H9 (cell line): ENCODE data around the gene GFPT1. TPM values are rescaled to one million over a fixed set of nuclear protein-coding genes. Genes with fewer than 3 reads are reported as not detected.

Experiments used
- DNase-seq: peaks from one replicate; pipeline ENCODE4 v3.0.0-alpha.2; 2017
- H2AFZ ChIP-seq: one replicate; pipeline ENCODE4 v1.6.1; 2013; ENCODE audit warnings: mild to moderate bottlenecking, low read length, control low read depth, moderate library complexity
- H2AK5ac ChIP-seq: 2 replicates; pipeline ENCODE4 v1.6.1; 2013; ENCODE audit warnings: low read length, control low read depth, mixed read lengths; ENCODE audit not compliant: insufficient read length
- H2BK120ac ChIP-seq: one replicate; pipeline ENCODE4 v1.6.1; 2013; ENCODE audit warnings: low read depth, mild to moderate bottlenecking, low read length, control low read depth, inconsistent platforms; ENCODE audit not compliant: poor library complexity, severe bottlenecking
- H2BK12ac ChIP-seq: 2 replicates; pipeline ENCODE4 v1.6.1; 2013; ENCODE audit warnings: low read length, control low read depth, mixed read lengths, low read depth; ENCODE audit not compliant: insufficient read length
- H2BK15ac ChIP-seq: 2 replicates; pipeline ENCODE4 v1.6.1; 2013; ENCODE audit warnings: low read depth, low read length, control low read depth
- H2BK20ac ChIP-seq: one replicate; pipeline ENCODE4 v1.6.1; 2013; ENCODE audit warnings: low read depth, mild to moderate bottlenecking, low read length, control low read depth, inconsistent platforms; ENCODE audit not compliant: poor library complexity, severe bottlenecking
- H2BK5ac ChIP-seq: 2 replicates; pipeline ENCODE4 v1.6.1; 2013; ENCODE audit warnings: low read length, control low read depth, mixed read lengths; ENCODE audit not compliant: insufficient read length
- H3K14ac ChIP-seq: 2 replicates; pipeline ENCODE4 v1.6.1; 2013; ENCODE audit warnings: low read length, control low read depth; ENCODE audit not compliant: insufficient read depth
- H3K18ac ChIP-seq: 2 replicates; pipeline ENCODE4 v1.6.1; 2013; ENCODE audit warnings: low read depth, mild to moderate bottlenecking, mixed read lengths, low read length, control low read depth; ENCODE audit not compliant: insufficient read length
- H3K23ac ChIP-seq: 2 replicates; pipeline ENCODE4 v1.6.1; 2013; ENCODE audit warnings: low read length, control low read depth, mixed read lengths, low read depth; ENCODE audit not compliant: insufficient read length
- H3K23me2 ChIP-seq: 2 replicates; pipeline ENCODE4 v1.6.1; 2013; ENCODE audit warnings: low read depth, mild to moderate bottlenecking, mixed read lengths, low read length, control low read depth; ENCODE audit not compliant: insufficient read length, poor library complexity, severe bottlenecking
- H3K27ac ChIP-seq: 2 replicates; pipeline ENCODE4 v1.5.1; 2013; ENCODE audit warnings: low read length, control low read depth, mixed read lengths, low read depth; ENCODE audit not compliant: insufficient read length
- H3K27me3 ChIP-seq: 2 replicates; pipeline ENCODE4 v1.6.1; 2013; ENCODE audit warnings: low read length, control low read depth, inconsistent platforms; ENCODE audit not compliant: insufficient read depth
- H3K4ac ChIP-seq: 2 replicates; pipeline ENCODE4 v1.6.1; 2013; ENCODE audit warnings: low read depth, mild to moderate bottlenecking, control low read depth, inconsistent platforms, low read length, moderate library complexity
- H3K4me1 ChIP-seq: 2 replicates; pipeline ENCODE4 v1.6.1; 2013; ENCODE audit warnings: low read length, control low read depth, inconsistent platforms; ENCODE audit not compliant: insufficient read depth
- H3K4me2 ChIP-seq: 2 replicates; pipeline ENCODE4 v1.6.1; 2013; ENCODE audit warnings: low read length, control low read depth, mixed read lengths; ENCODE audit not compliant: insufficient read length, insufficient read depth
- H3K56ac ChIP-seq: 2 replicates; pipeline ENCODE4 v1.6.1; 2013; ENCODE audit warnings: low read depth, mild to moderate bottlenecking, mixed read lengths, low read length, control low read depth; ENCODE audit not compliant: insufficient read length
- H3K79me1 ChIP-seq: 2 replicates; pipeline ENCODE4 v1.6.1; 2013; ENCODE audit warnings: low read depth, mild to moderate bottlenecking, moderate library complexity, low read length, control low read depth, inconsistent platforms; ENCODE audit not compliant: insufficient read depth, poor library complexity, severe bottlenecking
- H3K79me2 ChIP-seq: 2 replicates; pipeline ENCODE4 v1.6.1; 2013; ENCODE audit warnings: low read length, control low read depth, inconsistent platforms; ENCODE audit not compliant: insufficient read depth
- H3K9ac ChIP-seq: 2 replicates; pipeline ENCODE4 v1.6.1; 2013; ENCODE audit warnings: low read length, control low read depth, mixed read lengths; ENCODE audit not compliant: insufficient read length; ENCODE audit errors: extremely low read depth
- H3K9me3 ChIP-seq: one replicate; pipeline ENCODE4 v1.6.1; 2013; ENCODE audit warnings: low read depth, low read length, inconsistent platforms; ENCODE audit not compliant: control insufficient read depth
- H3T11ph ChIP-seq: one replicate; pipeline ENCODE4 v1.6.1; 2013; ENCODE audit warnings: mild to moderate bottlenecking, low read length, control low read depth, inconsistent platforms
- H4K20me1 ChIP-seq: one replicate; pipeline ENCODE4 v1.6.1; 2013; ENCODE audit not compliant: control insufficient read depth, insufficient read length, insufficient read depth
- H4K5ac ChIP-seq: 2 replicates; pipeline ENCODE4 v1.6.1; 2013; ENCODE audit warnings: low read depth, mild to moderate bottlenecking, mixed read lengths, low read length, control low read depth; ENCODE audit not compliant: insufficient read length
- H4K8ac ChIP-seq: replicated peaks from 2 replicates; pipeline ENCODE4 v1.6.1; 2013; ENCODE audit warnings: low read length, control low read depth, mixed read lengths, low read depth; ENCODE audit not compliant: insufficient read length
- H4K91ac ChIP-seq: 2 replicates; pipeline ENCODE4 v1.6.1; 2013; ENCODE audit warnings: low read depth, mild to moderate bottlenecking, moderate library complexity, mixed read lengths, low read length, control low read depth; ENCODE audit not compliant: insufficient read length
- H3K27ac Mint-ChIP-seq, 3 experiments: 2 replicates in 2 of 3; 3 replicates in 1 of 3; pipeline ENCODE4 v1.8.0; 2020 to 2021; ENCODE audit warnings: mixed read lengths in 3 of 3, mild to moderate bottlenecking in 1 of 3, moderate library complexity in 1 of 3
- H3K27me3 Mint-ChIP-seq: 2 replicates; pipeline ENCODE4 v1.8.0; 2021; ENCODE audit warnings: low read depth, mild to moderate bottlenecking, moderate library complexity, mixed read lengths
- H3K36me3 Mint-ChIP-seq, 3 experiments: 2 replicates in 2 of 3; 3 replicates in 1 of 3; pipeline ENCODE4 v1.8.0; 2020 to 2021; ENCODE audit warnings: low read depth in 3 of 3, mixed read lengths in 3 of 3; ENCODE audit not compliant: insufficient read depth in 1 of 3
- H3K4me1 Mint-ChIP-seq, 2 experiments: 2 replicates each; pipeline ENCODE4 v1.8.0; 2020; ENCODE audit warnings: mixed read lengths in 2 of 2
- H3K4me3 Mint-ChIP-seq, 2 experiments: 2 replicates in 1 of 2; 3 replicates in 1 of 2; pipeline ENCODE4 v1.8.0; 2020 to 2021; ENCODE audit warnings: mild to moderate bottlenecking in 2 of 2, mixed read lengths in 2 of 2, moderate library complexity in 1 of 2
- H3K9me3 Mint-ChIP-seq, 2 experiments: 2 replicates in 1 of 2; 3 replicates in 1 of 2; pipeline ENCODE4 v1.8.0; 2020; ENCODE audit warnings: mild to moderate bottlenecking in 2 of 2, mixed read lengths in 2 of 2, moderate library complexity in 1 of 2
- CTCF ChIP-seq: fragments of 200-600 bp; sonication (generic); conservative IDR thresholded peaks from 3 replicates; pipeline ENCODE4 v1.8.0; 2021; ENCODE audit warnings: antibody characterized with exemption, mild to moderate bottlenecking
- WGBS: extraction: QIAGEN DNeasy Blood & Tissue Kit; methylation state at CpG from one replicate; pipeline ENCODE4 v1.1.7; 2013; ENCODE audit warnings: missing lambda C conversion rate, low lambda C conversion rate, mixed read lengths; ENCODE audit not compliant: insufficient read length; ENCODE audit errors: extremely low coverage; 5-methylcytosine and 5-hydroxymethylcytosine counted together
- total RNA-seq: library from RNA; stranded (reverse); gene quantifications from 2 replicates; pipeline ENCODE4 v1.2.1, GENCODE V29; 2021

GFPT1 gene
- total RNA-seq, 1 experiment from 2014 or later: 84.4 TPM

GRCh38 chr2:69309351-69310110, 77.5 kb downstream of the GFPT1 start:
- no peak for TF ChIP-seq CTCF
- no peak overlapping the region for H4K91ac ChIP-seq
- no peak overlapping the region for H2AK5ac ChIP-seq
- no peak overlapping the region for H3K23ac ChIP-seq
- H3K14ac ChIP-seq: no peak overlapping the region; the same call in 1 of the 2 replicates
- H3K9me3 Mint-ChIP-seq: peaks cover 3 to 12% of the 10 kb centered on the region in 2 experiments; a peak in 3 of 5 replicates
- H2BK12ac ChIP-seq: no peak overlapping the region
- peaks cover 11% of the 10 kb centered on the region for H3K23me2 ChIP-seq
- H4K20me1 ChIP-seq: no peaks in the 10 kb centered on the region
- H3K4me3 Mint-ChIP-seq: no peak overlapping the region; a peak in 1 of 5 replicates
- no peak overlapping the region for H4K5ac ChIP-seq
- H3K4me1 ChIP-seq: no peaks in the 10 kb centered on the region
- no peaks in the 10 kb centered on the region for H3K79me1 ChIP-seq
- no peak overlapping the region for H3K27ac ChIP-seq
- no CpG with 5 or more reads among the region's 9 CpGs for WGBS
- no peak overlapping the region; the same call in 1 of the 2 replicates for H3K4ac ChIP-seq
- no peak overlapping the region for H2BK20ac ChIP-seq
- no peak overlapping the region for H2BK5ac ChIP-seq
- no peak overlapping the region for H2AFZ ChIP-seq
- no peak overlapping the region for H2BK15ac ChIP-seq
- peak overlapping the region; percentile 38 to 95 (median 60); a peak in 4 of 7 replicates for H3K27ac Mint-ChIP-seq
- H3K4me2 ChIP-seq: no peak overlapping the region
- H3K18ac ChIP-seq: peak overlapping the region; percentile 54
- no peak overlapping the region for H3T11ph ChIP-seq
- H3K9me3 ChIP-seq: no peaks in the 10 kb centered on the region
- H4K8ac ChIP-seq: no peak overlapping the region
- no peak for DNase-seq
- H3K27me3 Mint-ChIP-seq: peaks cover 35% of the 10 kb centered on the region
- H3K36me3 Mint-ChIP-seq: peaks cover 3 to 16% (median 7%) of the 10 kb centered on the region in 3 experiments
- no peak overlapping the region for H2BK120ac ChIP-seq
- no peaks in the 10 kb centered on the region; the same call in 1 of the 2 replicates for H3K27me3 ChIP-seq
- H3K56ac ChIP-seq: no peak overlapping the region
- H3K4me1 Mint-ChIP-seq: peaks cover 14 to 17% of the 10 kb centered on the region in 2 experiments
- H3K9ac ChIP-seq: no peak overlapping the region
- no peaks in the 10 kb centered on the region for H3K79me2 ChIP-seq
